Mesenchymal stem cell (in vitro differentiated cells and primary cell): ENCODE data around the gene CX3CL1.

Experiments
- DNase-seq: peaks from one replicate; pipeline ENCODE4 v3.0.0-alpha.2; 2013
- H2AFZ ChIP-seq: one replicate; pipeline ENCODE4 v1.6.1; 2013; ENCODE audit warnings: low read depth, mild to moderate bottlenecking, control low read depth, inconsistent platforms, low read length, moderate library complexity
- H2AK5ac ChIP-seq: 2 replicates; pipeline ENCODE4 v1.6.1; 2013; ENCODE audit warnings: low read length, moderate library complexity, mild to moderate bottlenecking, inconsistent platforms; ENCODE audit not compliant: severe bottlenecking
- H2BK120ac ChIP-seq: one replicate; pipeline ENCODE4 v1.6.1; 2013; ENCODE audit warnings: low read depth, mild to moderate bottlenecking, inconsistent platforms, low read length, moderate library complexity
- H2BK12ac ChIP-seq, 2 experiments: one replicate each; pipeline ENCODE4 v1.6.1; 2013; ENCODE audit warnings: inconsistent platforms in 2 of 2, low read length in 2 of 2, mild to moderate bottlenecking in 2 of 2, moderate library complexity in 2 of 2, control low read depth in 1 of 2
- H2BK15ac ChIP-seq: one replicate; pipeline ENCODE4 v1.6.1; 2013; ENCODE audit warnings: mild to moderate bottlenecking, low read depth, inconsistent platforms; ENCODE audit not compliant: poor library complexity, severe bottlenecking
- H2BK5ac ChIP-seq: 2 replicates; pipeline ENCODE4 v1.6.1; 2013; ENCODE audit warnings: low read depth, mild to moderate bottlenecking, low read length, control low read depth, inconsistent platforms; ENCODE audit not compliant: poor library complexity, severe bottlenecking
- H3K14ac ChIP-seq, 2 experiments: one replicate each; pipeline ENCODE4 v1.6.1; 2013; ENCODE audit warnings: inconsistent platforms in 2 of 2, low read length in 2 of 2, control low read depth in 1 of 2, mild to moderate bottlenecking in 1 of 2, moderate library complexity in 1 of 2
- H3K18ac ChIP-seq, 2 experiments: one replicate each; pipeline ENCODE4 v1.6.1; 2013; ENCODE audit warnings: inconsistent platforms in 2 of 2, low read length in 2 of 2, control low read depth in 1 of 2, low read depth in 1 of 2, mild to moderate bottlenecking in 1 of 2
- H3K23ac ChIP-seq, 2 experiments: one replicate each; pipeline ENCODE4 v1.6.1; 2013; ENCODE audit warnings: inconsistent platforms in 2 of 2, low read length in 2 of 2, mild to moderate bottlenecking in 2 of 2, moderate library complexity in 2 of 2, control low read depth in 1 of 2
- H3K27ac ChIP-seq: 2 replicates; pipeline ENCODE4 v1.5.1; 2013; ENCODE audit warnings: mild to moderate bottlenecking, moderate library complexity, low read length, control low read depth, inconsistent platforms; ENCODE audit not compliant: poor library complexity, severe bottlenecking
- H3K27me3 ChIP-seq, 2 experiments: 2 replicates each; pipeline versions ENCODE4 v1.6.1 to v1.7.0; 2013; ENCODE audit warnings: low read length in 2 of 2, mild to moderate bottlenecking in 2 of 2, moderate library complexity in 2 of 2, control low read depth in 1 of 2, inconsistent platforms in 1 of 2; ENCODE audit not compliant: control insufficient read depth in 1 of 2, insufficient read depth in 1 of 2
- H3K36me3 ChIP-seq, 2 experiments: 2 replicates each; pipeline versions ENCODE4 v1.6.1 to v1.7.0; 2013; ENCODE audit warnings: low read length in 2 of 2, control low read depth in 1 of 2, inconsistent platforms in 1 of 2, low read depth in 1 of 2, mild to moderate bottlenecking in 1 of 2; ENCODE audit not compliant: insufficient read depth in 2 of 2, control insufficient read depth in 1 of 2
- H3K4ac ChIP-seq, 2 experiments: one replicate each; pipeline ENCODE4 v1.6.1; 2013; ENCODE audit warnings: inconsistent platforms in 2 of 2, low read length in 2 of 2, mild to moderate bottlenecking in 2 of 2, moderate library complexity in 2 of 2, control low read depth in 1 of 2, low read depth in 1 of 2
- H3K4me1 ChIP-seq: 2 replicates; pipeline ENCODE4 v1.6.1; 2013; ENCODE audit warnings: low read depth, low read length, control low read depth; ENCODE audit not compliant: control insufficient read depth, insufficient read depth
- H3K4me2 ChIP-seq: 2 replicates; pipeline ENCODE4 v1.6.1; 2013; ENCODE audit warnings: low read length, mild to moderate bottlenecking, inconsistent platforms; ENCODE audit not compliant: poor library complexity, severe bottlenecking
- H3K4me3 ChIP-seq, 2 experiments: 2 replicates each; pipeline versions ENCODE4 v1.5.1 to v1.7.0; 2013; ENCODE audit warnings: low read length in 2 of 2, mild to moderate bottlenecking in 2 of 2, control low read depth in 1 of 2, low read depth in 1 of 2; ENCODE audit not compliant: insufficient read depth in 1 of 2
- H3K79me1 ChIP-seq: replicated peaks from 2 replicates; pipeline ENCODE4 v1.6.1; 2013; ENCODE audit warnings: mild to moderate bottlenecking, control low read depth, low read length, inconsistent platforms; ENCODE audit not compliant: poor library complexity, severe bottlenecking
- H3K9ac ChIP-seq: 2 replicates; pipeline ENCODE4 v1.7.0; 2013; ENCODE audit warnings: mild to moderate bottlenecking, low read length, moderate library complexity
- H3K9me3 ChIP-seq: 2 replicates; pipeline ENCODE4 v1.7.0; 2013; ENCODE audit warnings: mild to moderate bottlenecking, low read length; ENCODE audit not compliant: control insufficient read depth
- H4K8ac ChIP-seq: one replicate; pipeline ENCODE4 v1.6.1; 2013; ENCODE audit warnings: inconsistent platforms, mild to moderate bottlenecking, low read length, moderate library complexity
- H4K91ac ChIP-seq: one replicate; pipeline ENCODE4 v1.6.1; 2013; ENCODE audit warnings: mild to moderate bottlenecking, low read length, inconsistent platforms
- WGBS: methylation state at CpG from one replicate; pipeline ENCODE4 v1.1.7; 2013; ENCODE audit warnings: mixed read lengths; 5-methylcytosine and 5-hydroxymethylcytosine counted together

Gene CX3CL1

GRCh38 chr16:57356547-57356946, 15.7 kb upstream of the CX3CL1 start:
- no peaks in the 10 kb centered on the region for H3K9me3 ChIP-seq
- no peak overlapping the region for H2BK5ac ChIP-seq
- H4K8ac ChIP-seq: no peak overlapping the region
- no peak overlapping the region for H3K9ac ChIP-seq
- H2AK5ac ChIP-seq: no peak overlapping the region
- DNase-seq: no peak
- H3K36me3 ChIP-seq: no peaks in the 10 kb centered on the region
- no peak overlapping the region for H2AFZ ChIP-seq
- no peak overlapping the region for H2BK120ac ChIP-seq
- H3K27me3 ChIP-seq: peaks cover 5 to 30% of the 10 kb centered on the region in 2 experiments
- no peak overlapping the region for H3K18ac ChIP-seq
- H2BK12ac ChIP-seq: no peak overlapping the region
- H3K79me1 ChIP-seq: no peaks in the 10 kb centered on the region
- H3K27ac ChIP-seq: no peak overlapping the region
- H3K14ac ChIP-seq: no peak overlapping the region
- H3K4me1 ChIP-seq: no peaks in the 10 kb centered on the region
- no peak overlapping the region for H3K4ac ChIP-seq
- no peak overlapping the region for H3K4me3 ChIP-seq
- H2BK15ac ChIP-seq: no peak overlapping the region
- no peak overlapping the region for H3K4me2 ChIP-seq
- WGBS: 94% methylated on average over 2 of the region's 4 CpGs
- H4K91ac ChIP-seq: no peak overlapping the region
- H3K23ac ChIP-seq: no peak overlapping the region

GRCh38 chr16:57357330-57358085, 14.8 kb upstream of the CX3CL1 start:
- H4K91ac ChIP-seq: no peak overlapping the region
- H3K27me3 ChIP-seq: peaks cover 3 to 26% of the 10 kb centered on the region in 2 experiments
- H3K9ac ChIP-seq: no peak overlapping the region
- no peak overlapping the region for H3K4ac ChIP-seq
- H2BK12ac ChIP-seq: no peak overlapping the region
- H2AFZ ChIP-seq: no peak overlapping the region
- no peaks in the 10 kb centered on the region for H3K79me1 ChIP-seq
- no peak overlapping the region for H3K4me2 ChIP-seq
- H3K23ac ChIP-seq: no peak overlapping the region
- no peak overlapping the region for H4K8ac ChIP-seq
- no peaks in the 10 kb centered on the region for H3K36me3 ChIP-seq
- no peak overlapping the region for H3K27ac ChIP-seq
- no peak overlapping the region for H3K4me3 ChIP-seq
- H3K14ac ChIP-seq: no peak overlapping the region
- H2BK15ac ChIP-seq: no peak overlapping the region
- no peak overlapping the region for H2BK5ac ChIP-seq
- no peak overlapping the region for H2AK5ac ChIP-seq
- H3K18ac ChIP-seq: no peak overlapping the region
- DNase-seq: no peak
- H3K4me1 ChIP-seq: no peaks in the 10 kb centered on the region
- WGBS: 86% methylated on average over 9 of the region's 9 CpGs
- H2BK120ac ChIP-seq: no peak overlapping the region
- H3K9me3 ChIP-seq: no peaks in the 10 kb centered on the region

- Histone ChIP-seq H3K4ac (no peak overlapping the region), H3K14ac (no peak overlapping the region), H2BK120ac (no peak overlapping the region), H3K18ac (no peak overlapping the region), H2AK5ac (no peak overlapping the region), H3K4me2 (no peak overlapping the region), H2BK5ac (no peak overlapping the region), H3K9ac (no peak overlapping the region), H3K4me1 (no peaks in the 10 kb centered on the region), H3K79me1 (no peaks in the 10 kb centered on the region), H3K9me3 (no peaks in the 10 kb centered on the region), H3K27me3 (peaks cover 3 to 23% of the 10 kb centered on the region in 2 experiments), H3K23ac (no peak overlapping the region), H2BK15ac (no peak overlapping the region), H3K36me3 (no peaks in the 10 kb centered on the region), H3K27ac (no peak overlapping the region), H3K4me3 (no peak overlapping the region), H2BK12ac (no peak overlapping the region), H2AFZ (no peak overlapping the region), H4K8ac (no peak overlapping the region), H4K91ac (no peak overlapping the region)
- no peak for DNase-seq
- WGBS: 86% methylated on average over 7 of the region's 7 CpGs
These were observed 14.2 kb upstream of the CX3CL1 start for GRCh38 chr16:57358086-57358420.

- H3K4me1 ChIP-seq: no peaks in the 10 kb centered on the region
- no peak within 1 kb of the TSS for H2AK5ac ChIP-seq
- no peak within 1 kb of the TSS for H3K4me2 ChIP-seq
- H3K18ac ChIP-seq: no peak within 1 kb of the TSS
- H3K9ac ChIP-seq: no peak within 1 kb of the TSS
- H3K4ac ChIP-seq: no peak within 1 kb of the TSS
- no peak within 1 kb of the TSS for H3K23ac ChIP-seq
- H2BK5ac ChIP-seq: no peak within 1 kb of the TSS
- H2BK15ac ChIP-seq: no peak within 1 kb of the TSS
- H3K9me3 ChIP-seq: no peaks in the 10 kb centered on the region
- no peak for DNase-seq
- H3K14ac ChIP-seq: no peak within 1 kb of the TSS
- no peak within 1 kb of the TSS for H2AFZ ChIP-seq
- no peak within 1 kb of the TSS for H2BK120ac ChIP-seq
- no peak within 1 kb of the TSS for H2BK12ac ChIP-seq
- no peaks in the 10 kb centered on the region for H3K79me1 ChIP-seq
- H4K91ac ChIP-seq: no peak within 1 kb of the TSS
- peaks cover 8 to 28% of the 10 kb centered on the region in 2 experiments for H3K27me3 ChIP-seq
- H3K36me3 ChIP-seq: no peaks in the 10 kb centered on the region
- H3K27ac ChIP-seq: no peak within 1 kb of the TSS
- no peak within 1 kb of the TSS for H3K4me3 ChIP-seq
- H4K8ac ChIP-seq: no peak within 1 kb of the TSS
- WGBS: 79% methylated on average over 9 of the region's 9 CpGs
These were observed 13.7 kb upstream of the CX3CL1 start, which contains the start of gene CCL22 for GRCh38 chr16:57358527-57359095. TSS of gene CCL22 (plus strand) at chr16:57358783. CDS start at chr16:57358817, 34 bp downstream.
